Endothelial cell of umbilical vein (primary cell): ENCODE results near the gene RAB3IP. TPM values are rescaled to one million over a fixed set of nuclear protein-coding genes. Genes with fewer than 3 reads are reported as not detected.

Experiments
- BruUV-seq: library from RNA; stranded (reverse); fragments of 400-500 nt; replicated peaks from 2 replicates; lab custom pipeline; 2021; lab: Mats Ljungman, UMichigan
- CTCF ChIA-PET: fragments of 300-600, 350-600 bp; sonication (Branson Sonifier 250); formaldehyde crosslinking; loops from one replicate; lab custom pipeline; 2021; ENCODE audit warnings: antibody characterized with exemption, inconsistent platforms; lab: Charles Lee
- POLR2A ChIA-PET: fragments of 300-600, 350-600 bp; sonication (Branson Sonifier 250); formaldehyde crosslinking; loops from one replicate; lab custom pipeline; 2021; ENCODE audit warnings: antibody characterized with exemption, inconsistent platforms; lab: Charles Lee
- DNase-seq: peaks from one replicate; pipeline ENCODE4 v3.0.0-alpha.2; 2011; ENCODE audit warnings: low read depth, low spot score
- FAIRE-seq: peaks from 2 replicates; lab custom pipeline; 2011; peaks lifted over from hg19 to GRCh38; lab: Jason Lieb, UNC
- H2AFZ ChIP-seq: 2 replicates; pipeline ENCODE4 v1.6.0; 2012; ENCODE audit warnings: low read depth, low read length, control low read depth, inconsistent platforms
- H3K27ac ChIP-seq: 2 replicates; pipeline ENCODE4 v1.5.1; 2011; ENCODE audit warnings: low read depth, mild to moderate bottlenecking, control low read depth, low read length, moderate library complexity; ENCODE audit not compliant: insufficient read depth
- H3K27me3 ChIP-seq, 2 experiments: 2 replicates each; pipeline versions ENCODE4 v1.6.0 to v1.6.1; 2011; ENCODE audit warnings: low read length in 2 of 2, mixed read lengths in 1 of 2; ENCODE audit not compliant: control insufficient read depth in 2 of 2, insufficient read depth in 2 of 2
- H3K36me3 ChIP-seq, 2 experiments: 2 replicates in 1 of 2; 3 replicates in 1 of 2; pipeline ENCODE4 v1.5.1; 2011; ENCODE audit warnings: low read length in 2 of 2, mild to moderate bottlenecking in 1 of 2, moderate library complexity in 1 of 2; ENCODE audit not compliant: control insufficient read depth in 2 of 2, insufficient read depth in 2 of 2; ENCODE audit errors: extremely low read depth in 1 of 2
- H3K4me1 ChIP-seq: 3 replicates; pipeline ENCODE4 v1.5.1; 2011; ENCODE audit warnings: mild to moderate bottlenecking, low read length; ENCODE audit not compliant: control insufficient read depth, insufficient read depth; ENCODE audit errors: extremely low read depth
- H3K4me2 ChIP-seq: 2 replicates; pipeline ENCODE4 v1.6.1; 2011; ENCODE audit warnings: low read length, control low read depth, mixed read lengths; ENCODE audit not compliant: insufficient read depth
- H3K4me3 ChIP-seq, 3 experiments: fragments of 200-600 bp in 1 of 3; sonication (generic), shearing (Covaris generic) in 1 of 3; replicated peaks in 1 of 3; 2 replicates each; pipeline ENCODE4 v1.5.1; 2011 to 2016; ENCODE audit warnings: control low read depth in 3 of 3, low read length in 3 of 3, mild to moderate bottlenecking in 2 of 3, inconsistent platforms in 1 of 3, low read depth in 1 of 3, moderate library complexity in 1 of 3; ENCODE audit not compliant: insufficient read depth in 1 of 3
- H3K79me2 ChIP-seq: 2 replicates; pipeline ENCODE4 v1.6.0; 2012; ENCODE audit warnings: low read length, inconsistent platforms; ENCODE audit not compliant: control insufficient read depth, insufficient read depth
- H3K9ac ChIP-seq: replicated peaks from 2 replicates; pipeline ENCODE3; 2011; ENCODE audit warnings: low read length, control low read depth; ENCODE audit not compliant: insufficient read depth; ENCODE audit errors: extremely low read depth
- H3K9me1 ChIP-seq: replicated peaks from 3 replicates; pipeline ENCODE4 v1.6.0; 2011; ENCODE audit warnings: mild to moderate bottlenecking, low read length; ENCODE audit not compliant: control insufficient read depth, insufficient read depth; ENCODE audit errors: extremely low read depth
- H3K9me3 ChIP-seq: replicated peaks from 2 replicates; pipeline ENCODE4 v1.5.1; 2012; ENCODE audit warnings: low read length, inconsistent platforms; ENCODE audit not compliant: control insufficient read depth, insufficient read depth
- H4K20me1 ChIP-seq: replicated peaks from 2 replicates; pipeline ENCODE3; 2011; ENCODE audit warnings: mild to moderate bottlenecking, low read length; ENCODE audit not compliant: control insufficient read depth, insufficient read depth; ENCODE audit errors: extremely low read depth
- CTCF ChIP-seq, 2 donors: IDR thresholded peaks; 1 replicate in 1 of 2; 2 replicates in 1 of 2; pipeline ENCODE4 v1.5.1; 2011; ENCODE audit warnings: low read length in 2 of 2, mild to moderate bottlenecking in 2 of 2, moderate library complexity in 2 of 2, control low read depth in 1 of 2, inconsistent platforms in 1 of 2, low read depth in 1 of 2; ENCODE audit not compliant: insufficient read depth in 1 of 2; ENCODE audit errors: extremely low read depth in 1 of 2
- EZH2 ChIP-seq: IDR thresholded peaks from 2 replicates; pipeline ENCODE4 v1.6.1; 2012; ENCODE audit warnings: borderline replicate concordance, low read depth, mild to moderate bottlenecking, moderate library complexity, low read length, inconsistent platforms; ENCODE audit not compliant: severe bottlenecking
- FOS ChIP-seq: IDR thresholded peaks from 2 replicates; pipeline ENCODE4 v1.6.1; 2011; ENCODE audit warnings: mild to moderate bottlenecking, low read length, moderate library complexity, borderline replicate concordance; ENCODE audit not compliant: insufficient read depth
- GATA2 ChIP-seq: IDR thresholded peaks from 2 replicates; pipeline ENCODE4 v1.7.0; 2011; ENCODE audit warnings: low read depth, mild to moderate bottlenecking, moderate library complexity, mixed read lengths, low read length; ENCODE audit not compliant: insufficient read length, insufficient read depth
- JUN ChIP-seq: IDR thresholded peaks from 2 replicates; pipeline ENCODE4 v1.6.1; 2011; ENCODE audit warnings: borderline replicate concordance, low read depth; ENCODE audit not compliant: insufficient read length, insufficient read depth
- MAX ChIP-seq: IDR thresholded peaks from 2 replicates; pipeline ENCODE4 v1.6.1; 2011; ENCODE audit not compliant: insufficient read depth, insufficient read length
- MYC ChIP-seq: IDR thresholded peaks from one replicate; pipeline ENCODE4 v1.6.1; 2011; ENCODE audit warnings: mild to moderate bottlenecking, low read depth, low read length
- POLR2A ChIP-seq: IDR thresholded peaks from 2 replicates; pipeline ENCODE4 v1.6.1; 2012; ENCODE audit warnings: low read depth, mild to moderate bottlenecking, control low read depth, low read length
- POLR2AphosphoS5 ChIP-seq: IDR thresholded peaks from 2 replicates; pipeline ENCODE4 v1.6.1; 2012; ENCODE audit warnings: low read depth, mild to moderate bottlenecking, control low read depth, low read length, moderate library complexity; ENCODE audit not compliant: insufficient read depth
- dilution Hi-C: fragments of 300-500 bp; cut with MboI; formaldehyde crosslinking; loops from one replicate; pipeline ENCODE4 v1.15.0; 2019; ENCODE audit warnings: low sequenced_read_pairs; ENCODE audit not compliant: extremely low pct_ligation_motif_present
- intact Hi-C: fragments of 100-400 bp; cut with micrococcal nuclease; formaldehyde crosslinking; loops from one replicate; pipeline ENCODE4 v1.10.0; 2022
- polyA plus RNA-seq, 4 experiments: library from polyadenylated mRNA; depleted of rRNA in 3 of 4; stranded (reverse) in 3 of 4; unstranded in 1 of 4; fragments of >200 nt; gene quantifications; 2 replicates each; pipeline versions ENCODE4 v1.2.1 to v1.2.3, GENCODE V29; 2011 to 2012; ENCODE audit warnings: missing spikeins in 1 of 4
- total RNA-seq: library from RNA; stranded (reverse); gene quantifications from 2 replicates; pipeline ENCODE4 v1.2.3, GENCODE V29; 2021

Gene RAB3IP
- total and polyA plus RNA-seq, 2 donors (not counting 3 experiments of a cell fraction or from before 2014, with no cell fraction given): 9.6 to 13.3 TPM

- Histone ChIP-seq H3K27ac (no peak overlapping the region), H2AFZ (no peak overlapping the region), H3K9ac (no peak overlapping the region), H3K79me2 (peaks cover 1% of the 10 kb centered on the region), H3K4me2 (no peak overlapping the region), H3K4me1 (no peaks in the 10 kb centered on the region), H4K20me1 (no peaks in the 10 kb centered on the region), H3K9me1 (no peaks in the 10 kb centered on the region), H3K4me3 (no peak overlapping the region), H3K27me3 (no peaks in the 10 kb centered on the region), H3K36me3 (no peaks in the 10 kb centered on the region), H3K9me3 (no peaks in the 10 kb centered on the region)
- CTCF ChIA-PET: no interaction called here
- no peak for FAIRE-seq
- DNase-seq: no peak
- no TSS peak for BruUV-seq
- TF ChIP-seq FOS: no peak
- no peak for TF ChIP-seq MYC
- no peak for TF ChIP-seq POLR2AphosphoS5
- TF ChIP-seq MAX: no peak
- TF ChIP-seq JUN: no peak
- no peak for TF ChIP-seq GATA2
- no peak for TF ChIP-seq POLR2A
- TF ChIP-seq CTCF (IDR thresholded peaks at IDR 0.05; ENCODE audit: extremely low read depth in 1 of 2, insufficient read depth in 1 of 2, low read depth in 1 of 2, low read length in 2 of 2): no peak
- no peak for TF ChIP-seq EZH2
- POLR2A ChIA-PET: no interaction called here
- intact Hi-C loops: no loop called here
- dilution Hi-C loops: no loop called here
These were observed 12.8 kb downstream of the RAB3IP start for GRCh38 chr12:69751476-69751875.
